A673 (cell line): ENCODE results near the gene TMEM183A. TPM values are rescaled to one million over a fixed set of nuclear protein-coding genes. Genes with fewer than 3 reads are reported as not detected.

Source experiments
- BruUV-seq: library from RNA; stranded (reverse); fragments of 400-500 nt; replicated peaks from 2 replicates; lab custom pipeline; 2021; lab: Mats Ljungman, UMichigan
- CTCF ChIA-PET: fragments of 300-600 bp; sonication (Branson Sonifier 250); formaldehyde crosslinking; loops from one replicate; lab custom pipeline; 2022; ENCODE audit warnings: antibody characterized with exemption; lab: Charles Lee
- POLR2A ChIA-PET: fragments of 300-600 bp; sonication (Branson Sonifier 250); formaldehyde crosslinking; loops from one replicate; lab custom pipeline; 2022; ENCODE audit warnings: antibody characterized with exemption; ENCODE audit not compliant: low non-redundant PET; lab: Charles Lee
- DNase-seq: peaks from one replicate; pipeline ENCODE4 v3.0.0-alpha.2; 2015; ENCODE audit warnings: low spot score
- H3K27ac ChIP-seq: fragments of 200-600 bp; sonication (generic); 2 replicates; pipeline ENCODE4 v1.5.1; 2016; ENCODE audit warnings: mixed run types, low read depth, mild to moderate bottlenecking, mixed read lengths, antibody characterized with exemption, low read length; ENCODE audit not compliant: poor library complexity, severe bottlenecking
- H3K27me3 ChIP-seq: fragments of 200-600 bp; sonication (generic); replicated peaks from 2 replicates; pipeline ENCODE4 v1.6.1; 2017; ENCODE audit warnings: mixed run types, low read depth, mild to moderate bottlenecking, mixed read lengths, antibody characterized with exemption, low read length; ENCODE audit not compliant: insufficient read depth, poor library complexity
- H3K36me3 ChIP-seq: fragments of 200-600 bp; sonication (generic); 2 replicates; pipeline ENCODE4 v1.6.1; 2016; ENCODE audit warnings: mixed run types, mild to moderate bottlenecking, mixed read lengths, antibody characterized with exemption, low read length; ENCODE audit not compliant: insufficient read depth, poor library complexity, severe bottlenecking
- H3K4me1 ChIP-seq: fragments of 200-600 bp; sonication (generic); 2 replicates; pipeline ENCODE4 v1.6.1; 2017; ENCODE audit warnings: mixed run types, mild to moderate bottlenecking, mixed read lengths, antibody characterized with exemption, low read length; ENCODE audit not compliant: insufficient read depth, poor library complexity, severe bottlenecking
- H3K4me3 ChIP-seq: fragments of 200-600 bp; sonication (generic); 2 replicates; pipeline ENCODE4 v1.5.1; 2016; ENCODE audit warnings: low read depth, mixed run types, mild to moderate bottlenecking, mixed read lengths, low read length; ENCODE audit not compliant: poor library complexity, severe bottlenecking
- H3K9me3 ChIP-seq: fragments of 200-600 bp; sonication (generic); 2 replicates; pipeline ENCODE4 v1.6.1; 2016; ENCODE audit warnings: mixed run types, low read depth, mild to moderate bottlenecking, mixed read lengths, antibody characterized with exemption, low read length; ENCODE audit not compliant: poor library complexity, severe bottlenecking
- EZH2 ChIP-seq: fragments of 200-600 bp; sonication (generic); IDR thresholded peaks from 2 replicates; pipeline ENCODE4 v1.6.1; 2017; ENCODE audit warnings: borderline replicate concordance, low read depth, mild to moderate bottlenecking, mixed read lengths, antibody characterized with exemption, low read length; ENCODE audit not compliant: poor library complexity, severe bottlenecking
- intact Hi-C: fragments of 100-400 bp; cut with micrococcal nuclease; formaldehyde crosslinking; loops from one replicate; pipeline ENCODE4 v1.10.0; 2022; ENCODE audit not compliant: unreplicated experiment
- total RNA-seq: library from RNA; stranded (reverse); gene quantifications from 2 replicates; pipeline ENCODE4 v1.2.3, GENCODE V29; 2021
- TF ChIP-seq, protein P1 (sequence below): fragments of 300-800, 200-600 bp; sonication (generic); conservative IDR thresholded peaks from 2 replicates; pipeline ENCODE4 v1.5.1; 2017; ENCODE audit warnings: low read depth, mild to moderate bottlenecking, antibody characterized with exemption, low read length, moderate library complexity, mixed read lengths

The TMEM183A gene
- total RNA-seq, 1 experiment from 2014 or later, result 65.1 TPM

DNA sequence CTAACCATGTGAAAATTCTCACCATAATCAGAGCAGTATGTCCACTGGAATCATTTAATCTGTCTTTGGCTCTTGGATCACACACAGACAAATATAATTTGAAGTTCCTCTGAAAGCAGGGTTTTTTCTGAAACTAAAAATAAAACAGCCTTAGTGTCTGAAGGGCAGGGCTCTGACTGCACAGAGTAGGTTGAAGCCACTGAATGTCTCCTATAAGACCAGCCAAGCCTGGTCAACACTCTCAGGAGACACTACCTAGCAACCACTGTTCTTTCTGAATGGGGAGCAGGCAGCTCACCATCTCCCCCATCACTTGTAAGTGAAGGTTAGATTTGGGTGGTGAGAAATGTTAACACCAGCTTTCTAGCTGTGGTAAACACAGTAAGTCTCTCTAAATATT lies 16.1 kb upstream of the TMEM183A start:
- POLR2A ChIA-PET, result no interaction called here
- no peak overlapping the region for H3K27ac ChIP-seq
- H3K36me3 ChIP-seq, result no peaks in the 10 kb centered on the region
- no peaks in the 10 kb centered on the region for H3K9me3 ChIP-seq
- BruUV-seq, result no TSS peak
- H3K4me1 ChIP-seq, result no peaks in the 10 kb centered on the region
- DNase-seq, result no peak
- peaks cover 39% of the 10 kb centered on the region for H3K27me3 ChIP-seq
- intact Hi-C loops, result loop anchor here (10.0 kb wide), 3 partner anchors 116 to 526 kb away; no protein-coding TSS in a partner anchor
- H3K4me3 ChIP-seq, result no peak overlapping the region
- TF ChIP-seq, protein P1, sequence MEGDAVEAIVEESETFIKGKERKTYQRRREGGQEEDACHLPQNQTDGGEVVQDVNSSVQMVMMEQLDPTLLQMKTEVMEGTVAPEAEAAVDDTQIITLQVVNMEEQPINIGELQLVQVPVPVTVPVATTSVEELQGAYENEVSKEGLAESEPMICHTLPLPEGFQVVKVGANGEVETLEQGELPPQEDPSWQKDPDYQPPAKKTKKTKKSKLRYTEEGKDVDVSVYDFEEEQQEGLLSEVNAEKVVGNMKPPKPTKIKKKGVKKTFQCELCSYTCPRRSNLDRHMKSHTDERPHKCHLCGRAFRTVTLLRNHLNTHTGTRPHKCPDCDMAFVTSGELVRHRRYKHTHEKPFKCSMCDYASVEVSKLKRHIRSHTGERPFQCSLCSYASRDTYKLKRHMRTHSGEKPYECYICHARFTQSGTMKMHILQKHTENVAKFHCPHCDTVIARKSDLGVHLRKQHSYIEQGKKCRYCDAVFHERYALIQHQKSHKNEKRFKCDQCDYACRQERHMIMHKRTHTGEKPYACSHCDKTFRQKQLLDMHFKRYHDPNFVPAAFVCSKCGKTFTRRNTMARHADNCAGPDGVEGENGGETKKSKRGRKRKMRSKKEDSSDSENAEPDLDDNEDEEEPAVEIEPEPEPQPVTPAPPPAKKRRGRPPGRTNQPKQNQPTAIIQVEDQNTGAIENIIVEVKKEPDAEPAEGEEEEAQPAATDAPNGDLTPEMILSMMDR, result no peak
- TF ChIP-seq EZH2, result no peak
- CTCF ChIA-PET, result no interaction called here

GRCh38 chr1:202994756-202995155 lies 12.4 kb upstream of the TMEM183A start:
- H3K4me1 ChIP-seq, result no peaks in the 10 kb centered on the region
- DNase-seq, result no peak
- intact Hi-C loops, result loop anchor here (10.0 kb wide), 3 partner anchors 120 to 530 kb away; no protein-coding TSS in a partner anchor
- H3K36me3 ChIP-seq, result no peaks in the 10 kb centered on the region
- CTCF ChIA-PET, result no interaction called here
- POLR2A ChIA-PET, result no interaction called here
- H3K9me3 ChIP-seq, result no peaks in the 10 kb centered on the region
- TF ChIP-seq, protein P1, result no peak
- no peak for TF ChIP-seq EZH2
- H3K4me3 ChIP-seq, result no peak overlapping the region
- H3K27me3 ChIP-seq, result peaks cover 58% of the 10 kb centered on the region
- H3K27ac ChIP-seq, result no peak overlapping the region
- no TSS peak for BruUV-seq

- Histone ChIP-seq H3K27me3 (peaks cover 37% of the 10 kb centered on the region), H3K4me1 (no peaks in the 10 kb centered on the region), H3K4me3 (no peak overlapping the region), H3K36me3 (no peaks in the 10 kb centered on the region), H3K9me3 (no peaks in the 10 kb centered on the region), H3K27ac (no peak overlapping the region)
- TF ChIP-seq EZH2, result no peak
- TF ChIP-seq, protein P1, result peak; percentile 88
- peak; percentile 76 for DNase-seq
- intact Hi-C loops, result loop anchor here (10.0 kb wide), 3 partner anchors 124 to 534 kb away; no protein-coding TSS in a partner anchor
- no TSS peak for BruUV-seq
- ChIA-PET CTCF (interaction anchor here (0.5 kb wide), 1 partner anchor 113 kb away, joined by 4 read pairs; no protein-coding TSS in a partner anchor), POLR2A (interaction anchor here (0.6 kb wide), 2 partner anchors 594 to 707 kb away, joined by 3 read pairs; no protein-coding TSS in a partner anchor)
Measured at GRCh38 chr1:202998836-202999750, 8.1 kb upstream of the TMEM183A start.
